ENCODE results near the gene THSD8.

The THSD8 gene

GRCh38 chr19:12786141-12786870, 15.6 kb upstream of the THSD8 start:
- H2AFZ ChIP-seq (ENCODE audit: low read depth, low read length) = no peak overlapping the region
- no peak for ATAC-seq (ENCODE audit: insufficient read depth, low read depth)
- no peak for TF ChIP-seq CTCF (IDR thresholded peaks at IDR 0.05; ENCODE audit: borderline replicate concordance, extremely low read depth, low read length, poor library complexity, severe bottlenecking)
- no peak for TF ChIP-seq EZH2 (IDR thresholded peaks at IDR 0.05; ENCODE audit: borderline replicate concordance, low read depth, low read length, severe bottlenecking)
- H3K27ac ChIP-seq (ENCODE audit: low read length) = peak overlapping the region; percentile 26; the same call in 1 of the 2 replicates
- no peak overlapping the region for H3K4me2 ChIP-seq (ENCODE audit: insufficient read depth, low read length)
- DNase-seq = no peak
- H3K4me1 ChIP-seq (ENCODE audit: insufficient read depth, low read length) = peaks cover 62% of the 10 kb centered on the region
- no peaks in the 10 kb centered on the region for H3K79me2 ChIP-seq (ENCODE audit: insufficient read depth, low read length)
- H4K20me1 ChIP-seq (ENCODE audit: insufficient read depth, low read length) = no peaks in the 10 kb centered on the region; the same call in 1 of the 2 replicates
- no peaks in the 10 kb centered on the region for H3K27me3 ChIP-seq (ENCODE audit: insufficient read depth, low read length, poor library complexity)
- no peak overlapping the region for H3K4me3 ChIP-seq (ENCODE audit: low read depth in 1 of 2, low read length in 2 of 2)
- no peaks in the 10 kb centered on the region for H3K9me3 ChIP-seq (ENCODE audit: insufficient read depth, low read length, severe bottlenecking)
- H3K9ac ChIP-seq (ENCODE audit: low read depth, low read length) = 0 out of 2 replicates have a peak overlapping the region, but pooled peaks have one; percentile 13
- H3K36me3 ChIP-seq (ENCODE audit: insufficient read depth, low read length) = no peaks in the 10 kb centered on the region

DNA sequence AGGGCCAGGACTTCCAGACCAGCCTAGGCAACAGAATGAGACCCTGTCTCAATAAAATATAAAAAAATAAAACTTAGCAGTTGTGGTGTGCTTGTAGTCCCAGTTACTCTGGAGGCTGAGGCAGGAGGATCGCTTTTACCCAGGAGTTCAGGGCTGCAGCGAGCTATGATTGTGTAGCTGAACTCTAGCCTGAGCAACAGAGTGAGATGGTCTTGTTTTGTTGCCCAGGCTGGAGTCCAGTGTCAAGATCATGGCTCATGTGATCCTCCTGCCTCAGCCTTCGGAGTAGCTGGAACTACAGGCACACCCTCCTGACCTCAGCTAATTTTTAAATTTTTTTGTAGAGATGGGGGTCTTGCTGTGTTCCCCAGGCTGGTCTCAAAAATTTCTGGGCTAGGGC, 14.9 kb upstream of the THSD8 start:
- TF ChIP-seq EZH2 (IDR thresholded peaks at IDR 0.05; ENCODE audit: borderline replicate concordance, low read depth, low read length, severe bottlenecking) (no peak), CTCF (IDR thresholded peaks at IDR 0.05; ENCODE audit: borderline replicate concordance, extremely low read depth, low read length, poor library complexity, severe bottlenecking) (no peak)
- ATAC-seq (ENCODE audit: insufficient read depth, low read depth) = no peak
- Histone ChIP-seq H2AFZ (ENCODE audit: low read depth, low read length) (no peak overlapping the region), H3K27me3 (ENCODE audit: insufficient read depth, low read length, poor library complexity) (no peaks in the 10 kb centered on the region), H3K4me3 (ENCODE audit: low read depth in 1 of 2, low read length in 2 of 2) (no peak overlapping the region), H4K20me1 (ENCODE audit: insufficient read depth, low read length) (no peaks in the 10 kb centered on the region; the same call in 1 of the 2 replicates), H3K4me1 (ENCODE audit: insufficient read depth, low read length) (peaks cover 63% of the 10 kb centered on the region), H3K9ac (ENCODE audit: low read depth, low read length) (no peak overlapping the region), H3K36me3 (ENCODE audit: insufficient read depth, low read length) (no peaks in the 10 kb centered on the region), H3K4me2 (ENCODE audit: insufficient read depth, low read length) (no peak overlapping the region), H3K9me3 (ENCODE audit: insufficient read depth, low read length, severe bottlenecking) (no peaks in the 10 kb centered on the region), H3K79me2 (ENCODE audit: insufficient read depth, low read length) (peaks cover 6% of the 10 kb centered on the region), H3K27ac (ENCODE audit: low read length) (no peak overlapping the region)
- DNase-seq = no peak

DNA sequence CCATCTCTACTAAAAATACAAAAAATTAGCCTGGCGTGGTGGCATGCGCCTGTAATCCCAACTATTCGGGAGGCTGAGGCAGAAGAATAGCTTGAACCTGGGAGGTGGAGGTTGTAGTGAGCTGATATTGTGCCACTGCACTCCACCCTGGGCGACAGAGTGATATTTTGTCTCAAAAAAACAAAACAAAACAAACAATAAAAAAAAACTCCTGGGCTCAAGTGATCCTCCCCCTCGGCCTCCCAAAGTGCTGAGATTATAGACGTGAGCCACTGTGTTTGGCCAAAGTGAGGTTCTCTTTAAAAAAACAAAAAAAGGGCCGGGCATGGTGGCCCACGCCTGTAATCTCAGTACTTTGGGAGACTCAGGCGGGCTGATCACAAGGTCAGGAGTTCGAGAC, 14.4 kb upstream of the THSD8 start:
- no peaks in the 10 kb centered on the region for H3K9me3 ChIP-seq (ENCODE audit: insufficient read depth, low read length, severe bottlenecking)
- peaks cover 11% of the 10 kb centered on the region for H3K79me2 ChIP-seq (ENCODE audit: insufficient read depth, low read length)
- H3K4me3 ChIP-seq (ENCODE audit: low read depth in 1 of 2, low read length in 2 of 2) = no peak overlapping the region
- no peaks in the 10 kb centered on the region; the same call in 1 of the 2 replicates for H4K20me1 ChIP-seq (ENCODE audit: insufficient read depth, low read length)
- H2AFZ ChIP-seq (ENCODE audit: low read depth, low read length) = no peak overlapping the region
- ATAC-seq (ENCODE audit: insufficient read depth, low read depth) = no peak
- no peaks in the 10 kb centered on the region; the same call in 1 of the 2 replicates for H3K36me3 ChIP-seq (ENCODE audit: insufficient read depth, low read length)
- H3K9ac ChIP-seq (ENCODE audit: low read depth, low read length) = no peak overlapping the region
- TF ChIP-seq EZH2 (IDR thresholded peaks at IDR 0.05; ENCODE audit: borderline replicate concordance, low read depth, low read length, severe bottlenecking) (no peak), CTCF (IDR thresholded peaks at IDR 0.05; ENCODE audit: borderline replicate concordance, extremely low read depth, low read length, poor library complexity, severe bottlenecking) (no peak)
- H3K27ac ChIP-seq (ENCODE audit: low read length) = no peak overlapping the region
- H3K27me3 ChIP-seq (ENCODE audit: insufficient read depth, low read length, poor library complexity) = no peaks in the 10 kb centered on the region
- DNase-seq = no peak
- no peak overlapping the region for H3K4me2 ChIP-seq (ENCODE audit: insufficient read depth, low read length)
- peaks cover 59% of the 10 kb centered on the region for H3K4me1 ChIP-seq (ENCODE audit: insufficient read depth, low read length)
